ENCODE measurements around the gene AZIN2. TPM values are rescaled to one million over a fixed set of nuclear protein-coding genes. Genes with fewer than 3 reads are reported as not detected.

The AZIN2 gene
- total and polyA plus RNA-seq, 2 donors (not counting 3 experiments of a cell fraction or from before 2014, with no cell fraction given): 0.91 to 1.4 TPM

DNA sequence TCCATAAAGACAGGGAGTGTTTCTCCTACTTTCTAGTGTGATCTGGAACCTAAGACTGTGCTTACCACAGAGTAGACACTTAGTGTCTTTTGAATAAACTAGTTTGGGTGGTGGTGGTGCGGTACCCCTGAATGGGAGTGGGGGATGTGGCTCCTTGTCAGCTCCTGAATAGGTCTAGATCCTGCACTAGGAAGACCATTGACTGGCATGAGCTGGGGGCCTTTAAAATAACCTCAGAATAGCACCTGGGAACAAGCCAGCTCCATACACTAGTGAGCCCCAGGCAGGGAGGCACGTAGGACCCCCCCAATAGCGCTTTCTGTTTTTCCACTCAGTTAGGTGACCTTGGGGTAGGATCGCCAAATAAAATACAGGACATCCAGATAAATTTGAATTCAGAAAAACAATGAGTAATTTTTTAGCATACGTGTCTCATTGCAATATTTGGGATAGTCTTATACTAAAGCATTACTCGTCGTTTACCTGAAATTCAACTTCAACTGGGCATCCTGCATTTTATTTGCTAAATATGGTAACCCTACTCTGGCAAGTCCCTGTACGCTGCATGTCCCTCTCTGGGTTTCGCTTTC is 45.6 kb downstream of the AZIN2 start:
- Histone ChIP-seq H3K4me1 (ENCODE audit: control insufficient read depth, extremely low read depth, insufficient read depth, low read length) (peaks cover 10% of the 10 kb centered on the region), H3K4me2 (ENCODE audit: insufficient read depth, low read length) (peak overlapping the region; percentile 90), H3K9me1 (replicated peaks; ENCODE audit: control insufficient read depth, extremely low read depth, insufficient read depth, low read length) (no peaks in the 10 kb centered on the region), H3K9me3 (replicated peaks; ENCODE audit: control insufficient read depth, insufficient read depth, low read length) (no peaks in the 10 kb centered on the region), H3K79me2 (ENCODE audit: control insufficient read depth, insufficient read depth, low read length) (no peaks in the 10 kb centered on the region), H4K20me1 (replicated peaks; ENCODE audit: control insufficient read depth, extremely low read depth, insufficient read depth, low read length) (no peaks in the 10 kb centered on the region), H2AFZ (ENCODE audit: low read depth, low read length) (peak overlapping the region; percentile 93), H3K27ac (ENCODE audit: insufficient read depth, low read depth, low read length) (peak overlapping the region; percentile 68), H3K9ac (replicated peaks; ENCODE audit: extremely low read depth, insufficient read depth, low read length) (peak overlapping the region; percentile 88), H3K4me3 (replicated peaks in 1 of 3; ENCODE audit: insufficient read depth in 1 of 3, low read depth in 1 of 3, low read length in 3 of 3) (peak overlapping the region; percentile 72 to 92 (median 88)), H3K27me3 (ENCODE audit: control insufficient read depth in 2 of 2, insufficient read depth in 2 of 2, low read length in 2 of 2) (peaks cover 2 to 3% of the 10 kb centered on the region in 2 experiments), H3K36me3 (ENCODE audit: control insufficient read depth in 2 of 2, extremely low read depth in 1 of 2, insufficient read depth in 2 of 2, low read length in 2 of 2) (no peaks in the 10 kb centered on the region)
- CTCF ChIA-PET: interaction anchor here (0.6 to 2.8 kb wide), 30 partner anchors 9 to 486 kb away, joined by 3 to 19 read pairs (median 4); partner anchors contain the start of genes TRIM62 and ZSCAN20
- intact Hi-C loops (cut with micrococcal nuclease): loop anchor here (5.0 kb wide), 3 partner anchors 36 to 306 kb away; partner anchors contain the start of genes PHC2 and ZNF362
- dilution Hi-C loops (cut with MboI; ENCODE audit: extremely low pct_ligation_motif_present, low sequenced_read_pairs): no loop called here
- BruUV-seq (replicated peaks): TSS peak; percentile 94
- TF ChIP-seq GATA2 (IDR thresholded peaks at IDR 0.05; ENCODE audit: insufficient read depth, insufficient read length, low read depth, low read length) (no peak), POLR2A (IDR thresholded peaks at IDR 0.05; ENCODE audit: low read depth, low read length) (no peak), JUN (IDR thresholded peaks at IDR 0.05; ENCODE audit: borderline replicate concordance, insufficient read depth, insufficient read length, low read depth) (no peak), POLR2AphosphoS5 (IDR thresholded peaks at IDR 0.05; ENCODE audit: insufficient read depth, low read depth, low read length) (no peak), EZH2 (IDR thresholded peaks at IDR 0.05; ENCODE audit: borderline replicate concordance, low read depth, low read length, severe bottlenecking) (no peak), MYC (IDR thresholded peaks at IDR 0.05; ENCODE audit: low read depth, low read length) (no peak), FOS (IDR thresholded peaks at IDR 0.05; ENCODE audit: borderline replicate concordance, insufficient read depth, low read length) (no peak)
- TF ChIP-seq, protein P1, sequence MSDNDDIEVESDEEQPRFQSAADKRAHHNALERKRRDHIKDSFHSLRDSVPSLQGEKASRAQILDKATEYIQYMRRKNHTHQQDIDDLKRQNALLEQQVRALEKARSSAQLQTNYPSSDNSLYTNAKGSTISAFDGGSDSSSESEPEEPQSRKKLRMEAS (IDR thresholded peaks at IDR 0.05; ENCODE audit: insufficient read depth, insufficient read length): no peak
- TF ChIP-seq, protein P2, sequence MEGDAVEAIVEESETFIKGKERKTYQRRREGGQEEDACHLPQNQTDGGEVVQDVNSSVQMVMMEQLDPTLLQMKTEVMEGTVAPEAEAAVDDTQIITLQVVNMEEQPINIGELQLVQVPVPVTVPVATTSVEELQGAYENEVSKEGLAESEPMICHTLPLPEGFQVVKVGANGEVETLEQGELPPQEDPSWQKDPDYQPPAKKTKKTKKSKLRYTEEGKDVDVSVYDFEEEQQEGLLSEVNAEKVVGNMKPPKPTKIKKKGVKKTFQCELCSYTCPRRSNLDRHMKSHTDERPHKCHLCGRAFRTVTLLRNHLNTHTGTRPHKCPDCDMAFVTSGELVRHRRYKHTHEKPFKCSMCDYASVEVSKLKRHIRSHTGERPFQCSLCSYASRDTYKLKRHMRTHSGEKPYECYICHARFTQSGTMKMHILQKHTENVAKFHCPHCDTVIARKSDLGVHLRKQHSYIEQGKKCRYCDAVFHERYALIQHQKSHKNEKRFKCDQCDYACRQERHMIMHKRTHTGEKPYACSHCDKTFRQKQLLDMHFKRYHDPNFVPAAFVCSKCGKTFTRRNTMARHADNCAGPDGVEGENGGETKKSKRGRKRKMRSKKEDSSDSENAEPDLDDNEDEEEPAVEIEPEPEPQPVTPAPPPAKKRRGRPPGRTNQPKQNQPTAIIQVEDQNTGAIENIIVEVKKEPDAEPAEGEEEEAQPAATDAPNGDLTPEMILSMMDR (IDR thresholded peaks at IDR 0.05; ENCODE audit: extremely low read depth in 1 of 2, insufficient read depth in 1 of 2, low read depth in 1 of 2, low read length in 2 of 2): no peak
- DNase-seq (ENCODE audit: low read depth, low spot score) (no peak), FAIRE-seq (peak; percentile 69)
- POLR2A ChIA-PET: interaction anchor here (0.9 to 1.0 kb wide), 2 partner anchors 55 to 162 kb away, joined by 3 to 4 read pairs; partner anchors contain the start of genes RNF19B and TRIM62
